B cell (primary cell): ENCODE measurements around the gene MPHOSPH6. TPM values are rescaled to one million over a fixed set of nuclear protein-coding genes. Genes with fewer than 3 reads are reported as not detected.

Experiments
- ATAC-seq: fragments of 200-7000 bp; cut with Tn5 transposase; one replicate; pipeline ENCODE4 v1.10.0; 2021; ENCODE audit warnings: low read depth, mild to moderate bottlenecking, moderate number of reproducible peaks, moderate library complexity
- CTCF ChIA-PET: fragments of 350-600 bp; sonication (Branson Sonifier 250); formaldehyde crosslinking; loops from one replicate; lab custom pipeline; 2021; ENCODE audit warnings: antibody characterized with exemption, inconsistent platforms; lab: Charles Lee
- POLR2A ChIA-PET: fragments of 350-600 bp; sonication (Branson Sonifier 250); formaldehyde crosslinking; loops from one replicate; lab custom pipeline; 2021; ENCODE audit warnings: antibody characterized with exemption; lab: Charles Lee
- DNase-seq: peaks from one replicate; pipeline ENCODE4 v3.0.0; 2013
- H2AFZ ChIP-seq: 2 replicates; pipeline ENCODE4 v1.6.1; 2012; ENCODE audit warnings: mild to moderate bottlenecking, low read depth, low read length; ENCODE audit not compliant: insufficient read depth, poor library complexity, severe bottlenecking
- H3K27ac ChIP-seq, 2 donors: 1 replicate in 1 of 2; 2 replicates in 1 of 2; pipeline ENCODE4 v1.5.1; 2012 to 2013; ENCODE audit warnings: low read length in 2 of 2, mild to moderate bottlenecking in 2 of 2, moderate library complexity in 1 of 2
- H3K27me3 ChIP-seq, 4 experiments: fragments of 200-600 bp in 1 of 4; sonication (generic) in 1 of 4; replicated peaks in 1 of 4; 1 replicate in 2 of 4; 2 replicates in 2 of 4; pipeline versions ENCODE4 v1.6.1 to v1.7.0; 2013 to 2016; ENCODE audit warnings: low read length in 3 of 4, mild to moderate bottlenecking in 2 of 4, mixed read lengths in 1 of 4, moderate library complexity in 1 of 4; ENCODE audit not compliant: insufficient read depth in 4 of 4, control insufficient read depth in 3 of 4; ENCODE audit errors: control extremely low read depth in 1 of 4
- H3K36me3 ChIP-seq, 2 experiments: replicated peaks in 1 of 2; 1 replicate in 1 of 2; 2 replicates in 1 of 2; pipeline versions ENCODE4 v1.6.1 to v1.7.1; 2013; ENCODE audit warnings: low read length in 1 of 2; ENCODE audit not compliant: insufficient read depth in 2 of 2, control insufficient read depth in 1 of 2; ENCODE audit errors: control extremely low read depth in 1 of 2, extremely low read depth in 1 of 2
- H3K4me1 ChIP-seq, 2 donors: fragments of 200-600 bp in 1 of 2; sonication (generic) in 1 of 2; 1 replicate in 1 of 2; 2 replicates in 1 of 2; pipeline versions ENCODE4 v1.5.1 to v1.6.1; 2013 to 2017; ENCODE audit warnings: low read length in 2 of 2; ENCODE audit not compliant: control insufficient read depth in 2 of 2, insufficient read depth in 2 of 2
- H3K4me2 ChIP-seq: replicated peaks from 2 replicates; pipeline ENCODE3; 2012; ENCODE audit warnings: mild to moderate bottlenecking, low read depth, low read length; ENCODE audit not compliant: poor library complexity, severe bottlenecking
- H3K4me3 ChIP-seq, 5 experiments: fragments of 200-600 bp in 1 of 5; sonication (generic) in 1 of 5; 1 replicate in 3 of 5; 2 replicates in 2 of 5; pipeline versions ENCODE4 v1.5.1 to v1.7.0; 2011 to 2016; ENCODE audit warnings: low read length in 4 of 5, mild to moderate bottlenecking in 4 of 5, low read depth in 2 of 5, control low read depth in 1 of 5, moderate library complexity in 1 of 5; ENCODE audit not compliant: insufficient read depth in 1 of 5; ENCODE audit errors: control extremely low read depth in 1 of 5, extremely low read depth in 1 of 5
- H3K79me2 ChIP-seq: fragments of 200-600 bp; sonication (generic); one replicate; pipeline ENCODE4 v1.6.0; 2016; ENCODE audit warnings: low read length; ENCODE audit not compliant: control insufficient read depth, insufficient read depth
- H3K9ac ChIP-seq: fragments of 200-600 bp; sonication (generic); 2 replicates; pipeline ENCODE4 v1.6.1; 2017; ENCODE audit warnings: mild to moderate bottlenecking, low read length, moderate library complexity
- H3K9me3 ChIP-seq, 3 donors: one replicate each; pipeline versions ENCODE4 v1.6.1 to v1.7.1; 2013; ENCODE audit warnings: low read length in 2 of 3; ENCODE audit not compliant: control insufficient read depth in 2 of 3, insufficient read depth in 1 of 3; ENCODE audit errors: control extremely low read depth in 1 of 3
- H4K20me1 ChIP-seq: 2 replicates; pipeline ENCODE4 v1.6.0; 2012; ENCODE audit warnings: mild to moderate bottlenecking, low read length; ENCODE audit not compliant: insufficient read depth, control insufficient read depth, poor library complexity, severe bottlenecking
- H3K27ac Mint-ChIP-seq: one replicate; pipeline ENCODE4 v1.8.0; 2021; ENCODE audit warnings: mixed read lengths
- H3K27me3 Mint-ChIP-seq: one replicate; pipeline ENCODE4 v1.8.0; 2021; ENCODE audit warnings: mixed read lengths
- H3K4me1 Mint-ChIP-seq: one replicate; pipeline ENCODE4 v1.8.0; 2021; ENCODE audit warnings: mixed read lengths
- H3K4me3 Mint-ChIP-seq: one replicate; pipeline ENCODE4 v1.8.0; 2021; ENCODE audit warnings: mixed read lengths
- H3K9me3 Mint-ChIP-seq: one replicate; pipeline ENCODE4 v1.8.0; 2022; ENCODE audit warnings: mixed read lengths; ENCODE audit not compliant: insufficient read depth
- CTCF ChIP-seq: fragments of 200-600 bp; IDR thresholded peaks from one replicate; pipeline ENCODE4 v1.8.0; 2022; ENCODE audit warnings: antibody characterized with exemption, mild to moderate bottlenecking
- EZH2 ChIP-seq: IDR thresholded peaks from 2 replicates; pipeline ENCODE4 v1.6.1; 2012; ENCODE audit warnings: borderline replicate concordance, low read depth, mild to moderate bottlenecking, moderate library complexity, low read length; ENCODE audit not compliant: insufficient read depth, poor library complexity, severe bottlenecking
- WGBS: methylation state at CpG from one replicate; pipeline ENCODE4 v1.1.5; 2013; ENCODE audit warnings: missing lambda C conversion rate; ENCODE audit not compliant: insufficient coverage; 5-methylcytosine and 5-hydroxymethylcytosine counted together
- intact Hi-C: fragments of 100-400 bp; cut with micrococcal nuclease; formaldehyde crosslinking; loops from one replicate; pipeline ENCODE4 v1.10.0; 2022
- polyA plus RNA-seq: library from polyadenylated mRNA; depleted of rRNA; stranded (reverse); fragments of >200 nt; gene quantifications from 2 replicates; pipeline ENCODE4 v1.2.3, GENCODE V29; 2012
- total RNA-seq, 2 donors: library from RNA; stranded (reverse); fragments of 120-200 nt in 1 of 2; gene quantifications; 1 replicate in 1 of 2; 2 replicates in 1 of 2; pipeline versions ENCODE4 v1.2.3 to v1.2.4, GENCODE V29; 2013 to 2022

Gene MPHOSPH6
- total and polyA plus RNA-seq, 2 donors (not counting 1 experiment from before 2014, with no cell fraction given), result 4.6 to 20.4 TPM

GRCh38 chr16:82203198-82203597, 33.2 kb upstream of the MPHOSPH6 start:
- no peak overlapping the region for H3K4me3 Mint-ChIP-seq
- H3K27ac ChIP-seq, result no peak overlapping the region
- intact Hi-C loops, result no loop called here
- DNase-seq (no peak), ATAC-seq (no peak)
- H3K9ac ChIP-seq, result no peak overlapping the region
- no peaks in the 10 kb centered on the region for H3K4me1 ChIP-seq
- H2AFZ ChIP-seq, result no peak overlapping the region
- TF ChIP-seq CTCF (no peak), EZH2 (no peak)
- no peaks in the 10 kb centered on the region for H3K79me2 ChIP-seq
- H3K4me1 Mint-ChIP-seq, result no peaks in the 10 kb centered on the region
- no peak overlapping the region for H3K27ac Mint-ChIP-seq
- peaks cover 0 to 3% (median 0%) of the 10 kb centered on the region in 4 experiments for H3K27me3 ChIP-seq
- H4K20me1 ChIP-seq, result no peaks in the 10 kb centered on the region
- H3K36me3 ChIP-seq, result no peaks in the 10 kb centered on the region
- H3K4me2 ChIP-seq, result no peak overlapping the region
- no peaks in the 10 kb centered on the region for H3K9me3 Mint-ChIP-seq
- H3K4me3 ChIP-seq, result no peak overlapping the region
- peaks cover 9% of the 10 kb centered on the region for H3K27me3 Mint-ChIP-seq
- POLR2A ChIA-PET, result no interaction called here
- no peaks in the 10 kb centered on the region for H3K9me3 ChIP-seq
- CTCF ChIA-PET, result interaction anchor here (1.4 kb wide), 1 partner anchor 61 kb away, joined by 4 read pairs; no protein-coding TSS in a partner anchor

- POLR2A ChIA-PET, result interaction anchor here (0.5 kb wide), 1 partner anchor 31 kb away, joined by 5 read pairs; no protein-coding TSS in a partner anchor
- no peak for DNase-seq
Observed at GRCh38 chr16:82201926-82202325, 31.9 kb upstream of the MPHOSPH6 start.

More at GRCh38 chr16:82201926-82202325, 31.9 kb upstream of the MPHOSPH6 start:
- H3K4me3 ChIP-seq, result no peak overlapping the region
- peaks cover 0 to 4% (median 0%) of the 10 kb centered on the region in 4 experiments for H3K27me3 ChIP-seq
- Mint-ChIP-seq H3K9me3 (no peaks in the 10 kb centered on the region), H3K4me3 (no peak overlapping the region), H3K27ac (no peak overlapping the region), H3K4me1 (no peaks in the 10 kb centered on the region), H3K27me3 (peaks cover 2% of the 10 kb centered on the region)
- no peaks in the 10 kb centered on the region for H3K36me3 ChIP-seq
- H4K20me1 ChIP-seq, result no peaks in the 10 kb centered on the region
- WGBS, result no CpG with 5 or more reads among the region's 1 CpG
- no peak for TF ChIP-seq EZH2
- H3K4me2 ChIP-seq, result no peak overlapping the region
- H3K9me3 ChIP-seq, result no peaks in the 10 kb centered on the region
- CTCF ChIA-PET, result interaction anchor here (1.4 kb wide), 1 partner anchor 62 kb away, joined by 4 read pairs; no protein-coding TSS in a partner anchor
- intact Hi-C loops, result no loop called here
- H2AFZ ChIP-seq, result no peak overlapping the region
- H3K27ac ChIP-seq, result no peak overlapping the region
- ATAC-seq, result no peak
- H3K79me2 ChIP-seq, result no peaks in the 10 kb centered on the region
- H3K9ac ChIP-seq, result no peak overlapping the region
- H3K4me1 ChIP-seq, result no peaks in the 10 kb centered on the region
